Measurements from ENCODE around the gene GTF3C5. TPM values are rescaled to one million over a fixed set of nuclear protein-coding genes. Genes with fewer than 3 reads are reported as not detected.

Gene GTF3C5
- total RNA-seq, 3 donors from 2014 or later (not counting 1 experiment from before 2014, with no cell fraction given), result 52.6 to 69.2 (median 60.4) TPM

DNA sequence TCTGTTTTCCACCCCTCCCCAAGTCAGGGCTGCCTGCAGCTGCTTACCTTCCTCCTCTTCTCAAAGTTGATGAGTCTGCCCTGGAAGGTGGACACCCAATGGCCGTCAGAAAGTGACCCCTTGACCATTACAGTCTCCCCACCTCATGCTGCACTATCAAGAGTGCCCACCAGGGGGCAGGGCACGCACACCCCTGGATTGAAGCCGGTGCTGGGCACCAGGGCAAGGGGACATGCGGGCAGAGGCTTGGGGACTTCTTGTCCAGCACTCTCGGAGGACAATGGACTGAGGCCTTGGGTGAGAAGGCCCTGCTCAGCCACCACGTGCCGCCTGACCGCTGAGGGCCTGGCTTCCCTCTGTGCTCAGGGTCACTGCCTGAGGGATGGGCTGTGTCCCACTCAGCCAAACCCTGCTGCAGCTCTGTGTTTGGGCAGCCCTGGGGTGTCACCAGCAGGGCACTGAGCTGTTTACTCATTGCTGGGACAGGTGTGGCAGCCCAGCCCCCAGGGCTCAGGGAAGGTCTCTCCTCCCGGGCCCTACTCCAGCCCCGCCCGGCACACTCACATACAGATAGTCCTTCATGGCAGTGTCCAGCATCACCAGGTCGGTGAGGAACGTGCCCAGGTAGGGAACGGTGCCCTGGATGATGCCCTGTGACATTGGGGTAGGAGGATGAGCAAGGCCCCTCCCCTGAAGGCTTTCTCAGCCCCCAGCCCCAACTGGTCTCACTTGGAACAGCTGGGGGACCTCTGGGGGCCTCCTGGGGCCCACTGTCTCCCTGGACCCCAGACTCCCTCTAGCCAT, 72.6 kb downstream of the GTF3C5 start:
- H3K27ac ChIP-seq (ENCODE audit: low read length), result peak overlapping the region; percentile 15

DNA sequence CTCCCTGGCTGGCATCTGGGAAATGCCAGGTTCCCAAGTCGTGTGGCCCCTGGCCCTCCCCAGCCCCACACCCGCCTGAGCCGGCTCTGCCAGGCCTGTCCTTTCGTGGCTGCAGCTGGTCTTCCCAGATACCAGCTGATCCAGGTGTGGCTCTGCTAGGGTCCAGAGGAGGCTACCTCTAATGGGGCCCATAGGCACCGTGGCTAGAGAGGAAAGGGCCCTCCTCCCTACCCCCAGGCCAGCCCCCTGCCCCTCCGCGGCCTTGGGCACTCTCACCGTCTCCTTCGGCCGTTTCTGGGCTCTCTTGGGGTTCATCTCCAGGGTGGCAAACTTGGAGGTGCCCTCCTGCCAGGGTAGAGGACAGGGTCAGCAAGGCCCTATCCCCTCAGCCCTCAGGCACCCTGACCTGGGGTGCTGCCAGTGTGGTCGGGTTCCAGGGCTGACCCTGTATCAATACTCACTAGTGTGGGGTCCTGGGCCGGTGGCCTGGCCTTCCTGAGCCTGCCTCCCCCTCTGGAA, 73.2 kb downstream of the GTF3C5 start:
- Histone ChIP-seq H3K4me3 (ENCODE audit: low read length) (no peak overlapping the region), H3K4me1 (ENCODE audit: control insufficient read depth, insufficient read depth, low read length) (peaks cover 5% of the 10 kb centered on the region), H3K9me3 (ENCODE audit: control insufficient read depth, insufficient read depth, low read length) (no peaks in the 10 kb centered on the region), H3K36me3 (ENCODE audit: control insufficient read depth, insufficient read depth, low read length) (peaks cover 91% of the 10 kb centered on the region), H3K27ac (ENCODE audit: low read length) (no peak overlapping the region), H3K27me3 (ENCODE audit: control insufficient read depth, insufficient read depth, low read length) (no peaks in the 10 kb centered on the region)
- 94% methylated on average over 12 of the region's 12 CpGs for WGBS (ENCODE audit: insufficient coverage)
- intact Hi-C loops (cut with micrococcal nuclease), result loop anchor here (1.0 kb wide), 2 partner anchors 44 to 76 kb away; no protein-coding TSS in a partner anchor
- ATAC-seq (no peak), DNase-seq (no peak)
- no peak overlapping the region for H3K4me3 Mint-ChIP-seq
- H3K36me3 Mint-ChIP-seq, result no peaks in the 10 kb centered on the region
- peaks cover 0 to 6% of the 10 kb centered on the region in 2 donors for H3K4me1 Mint-ChIP-seq
- peak overlapping the region; percentile 80 to 87 for H3K27ac Mint-ChIP-seq
- TF ChIP-seq, protein P1, sequence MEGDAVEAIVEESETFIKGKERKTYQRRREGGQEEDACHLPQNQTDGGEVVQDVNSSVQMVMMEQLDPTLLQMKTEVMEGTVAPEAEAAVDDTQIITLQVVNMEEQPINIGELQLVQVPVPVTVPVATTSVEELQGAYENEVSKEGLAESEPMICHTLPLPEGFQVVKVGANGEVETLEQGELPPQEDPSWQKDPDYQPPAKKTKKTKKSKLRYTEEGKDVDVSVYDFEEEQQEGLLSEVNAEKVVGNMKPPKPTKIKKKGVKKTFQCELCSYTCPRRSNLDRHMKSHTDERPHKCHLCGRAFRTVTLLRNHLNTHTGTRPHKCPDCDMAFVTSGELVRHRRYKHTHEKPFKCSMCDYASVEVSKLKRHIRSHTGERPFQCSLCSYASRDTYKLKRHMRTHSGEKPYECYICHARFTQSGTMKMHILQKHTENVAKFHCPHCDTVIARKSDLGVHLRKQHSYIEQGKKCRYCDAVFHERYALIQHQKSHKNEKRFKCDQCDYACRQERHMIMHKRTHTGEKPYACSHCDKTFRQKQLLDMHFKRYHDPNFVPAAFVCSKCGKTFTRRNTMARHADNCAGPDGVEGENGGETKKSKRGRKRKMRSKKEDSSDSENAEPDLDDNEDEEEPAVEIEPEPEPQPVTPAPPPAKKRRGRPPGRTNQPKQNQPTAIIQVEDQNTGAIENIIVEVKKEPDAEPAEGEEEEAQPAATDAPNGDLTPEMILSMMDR (IDR thresholded peaks at IDR 0.05), result no peak
- H3K27me3 Mint-ChIP-seq (ENCODE audit: low read depth in 2 of 2), result no peaks in the 10 kb centered on the region
- H3K9me3 Mint-ChIP-seq, result no peaks in the 10 kb centered on the region

More for the DNA sequence above, 72.6 kb downstream of the GTF3C5 start:
- H3K4me3 ChIP-seq (ENCODE audit: low read length), result no peak overlapping the region
- Mint-ChIP-seq H3K27me3 (ENCODE audit: low read depth in 2 of 2) (no peaks in the 10 kb centered on the region), H3K4me1 (peaks cover 0 to 6% of the 10 kb centered on the region in 2 donors), H3K4me3 (no peak overlapping the region), H3K9me3 (no peaks in the 10 kb centered on the region), H3K27ac (peak overlapping the region; percentile 85 to 87), H3K36me3 (no peaks in the 10 kb centered on the region)
- H3K4me1 ChIP-seq (ENCODE audit: control insufficient read depth, insufficient read depth, low read length), result peaks cover 5% of the 10 kb centered on the region
- ATAC-seq (peak; percentile 69 to 81 (median 80)), DNase-seq (peak; percentile 71)
- WGBS (ENCODE audit: insufficient coverage), result 70% methylated on average over 14 of the region's 14 CpGs
- TF ChIP-seq, protein P1 (IDR thresholded peaks at IDR 0.05), result peak; percentile 97
- intact Hi-C loops (cut with micrococcal nuclease), result loop anchor here (1.0 kb wide), 2 partner anchors 45 to 77 kb away; no protein-coding TSS in a partner anchor
- H3K9me3 ChIP-seq (ENCODE audit: control insufficient read depth, insufficient read depth, low read length), result no peaks in the 10 kb centered on the region
- no peaks in the 10 kb centered on the region for H3K27me3 ChIP-seq (ENCODE audit: control insufficient read depth, insufficient read depth, low read length)
- peaks cover 91% of the 10 kb centered on the region for H3K36me3 ChIP-seq (ENCODE audit: control insufficient read depth, insufficient read depth, low read length)

DNA sequence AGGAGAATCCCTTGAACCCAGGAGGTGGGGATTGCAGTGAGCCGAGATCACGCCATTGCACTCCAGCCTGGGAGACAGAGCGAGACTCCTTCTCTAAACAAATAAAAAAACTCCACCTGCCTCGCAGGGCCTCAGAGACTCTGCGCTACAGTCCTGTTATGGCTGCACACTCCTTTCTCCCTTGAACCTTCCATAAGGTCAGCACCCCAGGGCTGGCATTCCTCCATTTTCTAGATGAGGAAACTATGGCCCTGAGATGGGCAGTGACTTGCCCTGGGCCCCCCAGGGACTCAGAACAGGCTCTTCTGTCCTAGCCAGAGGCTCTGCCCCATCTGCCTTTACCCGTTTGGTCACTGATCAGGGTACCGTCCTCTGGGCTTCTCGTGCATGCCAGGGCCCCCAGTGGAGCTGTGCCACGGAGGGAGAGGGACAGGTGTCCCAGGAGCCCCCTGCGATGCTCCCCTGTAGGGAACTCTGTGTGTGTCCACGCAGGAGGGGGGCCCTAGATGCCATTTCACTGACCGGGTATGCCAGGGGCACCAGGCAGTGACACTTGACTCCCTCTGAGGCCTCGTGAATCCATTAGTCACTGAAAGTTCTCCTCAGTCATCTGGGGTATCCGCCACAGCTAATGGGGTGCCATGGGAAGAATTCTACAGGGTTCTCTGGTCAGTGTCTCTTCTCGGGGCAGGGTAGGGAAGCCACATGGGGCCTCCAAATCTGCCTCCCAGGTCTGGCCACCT, 74.1 kb downstream of the GTF3C5 start:
- intact Hi-C loops (cut with micrococcal nuclease), result no loop called here
- Histone ChIP-seq H3K27ac (ENCODE audit: low read length) (no peak overlapping the region), H3K27me3 (ENCODE audit: control insufficient read depth, insufficient read depth, low read length) (no peaks in the 10 kb centered on the region), H3K36me3 (ENCODE audit: control insufficient read depth, insufficient read depth, low read length) (peaks cover 90% of the 10 kb centered on the region), H3K9me3 (ENCODE audit: control insufficient read depth, insufficient read depth, low read length) (no peaks in the 10 kb centered on the region), H3K4me1 (ENCODE audit: control insufficient read depth, insufficient read depth, low read length) (peaks cover 5% of the 10 kb centered on the region), H3K4me3 (ENCODE audit: low read length) (no peak overlapping the region)
- peaks cover under 1 to 6% of the 10 kb centered on the region in 2 donors for H3K4me1 Mint-ChIP-seq
- no peaks in the 10 kb centered on the region for H3K9me3 Mint-ChIP-seq
- no peaks in the 10 kb centered on the region for H3K27me3 Mint-ChIP-seq (ENCODE audit: low read depth in 2 of 2)
- DNase-seq (no peak), ATAC-seq (no peak)
- peak overlapping the region; percentile 80 for H3K27ac Mint-ChIP-seq
- H3K4me3 Mint-ChIP-seq, result peak overlapping the region; percentile 25
- WGBS (ENCODE audit: insufficient coverage), result 96% methylated on average over 15 of the region's 15 CpGs
- TF ChIP-seq, protein P1 (IDR thresholded peaks at IDR 0.05), result no peak
- H3K36me3 Mint-ChIP-seq, result no peaks in the 10 kb centered on the region
